GM12864 (cell line): ENCODE measurements around the gene CAPSL.
"Not testable (repeated sequence)": the region's sequence is repeated elsewhere in the genome, so short reads cannot be mapped to it uniquely, and the experiment has no call there.

Source experiments
- DNase-seq: peaks from one replicate; pipeline ENCODE4 v3.0.0-alpha.2; 2011; ENCODE audit warnings: low read depth
- H3K4me3 ChIP-seq: 2 replicates; pipeline ENCODE4 v1.5.1; 2011; ENCODE audit warnings: mild to moderate bottlenecking, low read depth, low read length, control low read depth
- CTCF ChIP-seq: IDR thresholded peaks from 2 replicates; pipeline ENCODE4 v1.5.1; 2011; ENCODE audit warnings: low read depth, mild to moderate bottlenecking, moderate library complexity, low read length, control low read depth, inconsistent platforms; ENCODE audit errors: missing control alignments

Gene CAPSL

GRCh38 chr5:35938568-35939227, at the start of gene CAPSL:
TSS of gene CAPSL (minus strand) at chr5:35938622. CDS start at chr5:35921120, 17,502 bp downstream.
- TF ChIP-seq CTCF = no peak
- DNase-seq = no peak
- no peak within 1 kb of the TSS for H3K4me3 ChIP-seq

GRCh38 chr5:35987776-35988175, 49.4 kb upstream of the CAPSL start:
- DNase-seq = no peak
- no peak overlapping the region for H3K4me3 ChIP-seq
- TF ChIP-seq CTCF = no peak

- no peak for TF ChIP-seq CTCF
- no peak for DNase-seq
- no peak overlapping the region for H3K4me3 ChIP-seq
Observed at GRCh38 chr5:35979715-35980114, 41.3 kb upstream of the CAPSL start.

- H3K4me3 ChIP-seq, DNase-seq: not testable (repeated sequence)
Observed at GRCh38 chr5:35976859-35977258, 38.4 kb upstream of the CAPSL start.

GRCh38 chr5:35974570-35974969, 36.1 kb upstream of the CAPSL start:
- no peak for TF ChIP-seq CTCF
- DNase-seq = no peak
- no peak overlapping the region for H3K4me3 ChIP-seq

- DNase-seq = no peak
- no peak for TF ChIP-seq CTCF
- H3K4me3 ChIP-seq = no peak overlapping the region
Observed at GRCh38 chr5:35971878-35972210, 33.4 kb upstream of the CAPSL start.

- no peak for TF ChIP-seq CTCF
- H3K4me3 ChIP-seq = no peak overlapping the region
- DNase-seq = no peak
Observed at GRCh38 chr5:35971186-35971877, 32.9 kb upstream of the CAPSL start.
